ENCODE measurements around the gene TNP2. TPM values are rescaled to one million over a fixed set of nuclear protein-coding genes. Genes with fewer than 3 reads are reported as not detected.

The TNP2 gene
- polyA plus RNA-seq, 1 of the 3 experiments (the other 2 are of a cell fraction): not detected

- Histone ChIP-seq H3K9ac (no peak overlapping the region), H3K4me1 (ENCODE audit: control insufficient read depth in 1 of 2, insufficient read depth in 2 of 2, low read depth in 1 of 2, low read length in 1 of 2) (no peaks in the 10 kb centered on the region), H3F3A (replicated peaks; ENCODE audit: insufficient read depth) (no peaks in the 10 kb centered on the region), H4K20me1 (ENCODE audit: insufficient read depth) (no peaks in the 10 kb centered on the region), H3K27me3 (ENCODE audit: insufficient read depth) (no peaks in the 10 kb centered on the region), H3K9me2 (no peaks in the 10 kb centered on the region), H3K4me3 (ENCODE audit: low read depth in 2 of 2, low read length in 1 of 2) (no peak overlapping the region), H3K4me2 (no peak overlapping the region), H2AFZ (ENCODE audit: low read depth) (no peak overlapping the region), H3K27ac (ENCODE audit: low read depth in 2 of 2, low read length in 1 of 2) (no peak overlapping the region), H3K36me3 (replicated peaks in 1 of 2; ENCODE audit: control insufficient read depth in 1 of 2, insufficient read depth in 2 of 2, low read length in 1 of 2) (no peaks in the 10 kb centered on the region), H3K79me2 (ENCODE audit: insufficient read depth) (no peaks in the 10 kb centered on the region), H3K9me3 (no peaks in the 10 kb centered on the region)
- ChIA-PET POLR2A (no interaction called here), CTCF (interaction anchor here (3.8 kb wide), 1 partner anchor 14 kb away, joined by 16 read pairs; the partner anchor contains the start of gene SOCS1)
- no peak for DNase-seq
- 81% methylated on average over 12 of the region's 12 CpGs for WGBS (ENCODE audit: low lambda C conversion rate)
- TF ChIP-seq ZBTB33 (IDR thresholded peaks at IDR 0.05; ENCODE audit: borderline replicate concordance, low read depth) (no peak), RFX5 (IDR thresholded peaks at IDR 0.05; ENCODE audit: low read length) (no peak), CHD2 (IDR thresholded peaks at IDR 0.05; ENCODE audit: low read length, partially characterized antibody) (no peak), GATA2 (CRISPR knock-in tag; IDR thresholded peaks at IDR 0.05) (no peak), YY1 (IDR thresholded peaks at IDR 0.05; ENCODE audit: low read depth) (no peak), MXI1 (IDR thresholded peaks at IDR 0.05; ENCODE audit: low read depth, low read length) (no peak), POLR2AphosphoS5 (IDR thresholded peaks at IDR 0.05; ENCODE audit: low read depth, low read length) (no peak), FOXM1 (IDR thresholded peaks at IDR 0.05; ENCODE audit: low read depth) (no peak), USF1 (IDR thresholded peaks at IDR 0.05; ENCODE audit: borderline replicate concordance, low read depth) (no peak), RCOR1 (IDR thresholded peaks at IDR 0.05; ENCODE audit: low read length) (no peak)
- TF ChIP-seq, protein P1, sequence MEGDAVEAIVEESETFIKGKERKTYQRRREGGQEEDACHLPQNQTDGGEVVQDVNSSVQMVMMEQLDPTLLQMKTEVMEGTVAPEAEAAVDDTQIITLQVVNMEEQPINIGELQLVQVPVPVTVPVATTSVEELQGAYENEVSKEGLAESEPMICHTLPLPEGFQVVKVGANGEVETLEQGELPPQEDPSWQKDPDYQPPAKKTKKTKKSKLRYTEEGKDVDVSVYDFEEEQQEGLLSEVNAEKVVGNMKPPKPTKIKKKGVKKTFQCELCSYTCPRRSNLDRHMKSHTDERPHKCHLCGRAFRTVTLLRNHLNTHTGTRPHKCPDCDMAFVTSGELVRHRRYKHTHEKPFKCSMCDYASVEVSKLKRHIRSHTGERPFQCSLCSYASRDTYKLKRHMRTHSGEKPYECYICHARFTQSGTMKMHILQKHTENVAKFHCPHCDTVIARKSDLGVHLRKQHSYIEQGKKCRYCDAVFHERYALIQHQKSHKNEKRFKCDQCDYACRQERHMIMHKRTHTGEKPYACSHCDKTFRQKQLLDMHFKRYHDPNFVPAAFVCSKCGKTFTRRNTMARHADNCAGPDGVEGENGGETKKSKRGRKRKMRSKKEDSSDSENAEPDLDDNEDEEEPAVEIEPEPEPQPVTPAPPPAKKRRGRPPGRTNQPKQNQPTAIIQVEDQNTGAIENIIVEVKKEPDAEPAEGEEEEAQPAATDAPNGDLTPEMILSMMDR (IDR thresholded peaks at IDR 0.05): no peak
These were observed 26.5 kb downstream of the TNP2 start for GRCh38 chr16:11242658-11243057.

DNA sequence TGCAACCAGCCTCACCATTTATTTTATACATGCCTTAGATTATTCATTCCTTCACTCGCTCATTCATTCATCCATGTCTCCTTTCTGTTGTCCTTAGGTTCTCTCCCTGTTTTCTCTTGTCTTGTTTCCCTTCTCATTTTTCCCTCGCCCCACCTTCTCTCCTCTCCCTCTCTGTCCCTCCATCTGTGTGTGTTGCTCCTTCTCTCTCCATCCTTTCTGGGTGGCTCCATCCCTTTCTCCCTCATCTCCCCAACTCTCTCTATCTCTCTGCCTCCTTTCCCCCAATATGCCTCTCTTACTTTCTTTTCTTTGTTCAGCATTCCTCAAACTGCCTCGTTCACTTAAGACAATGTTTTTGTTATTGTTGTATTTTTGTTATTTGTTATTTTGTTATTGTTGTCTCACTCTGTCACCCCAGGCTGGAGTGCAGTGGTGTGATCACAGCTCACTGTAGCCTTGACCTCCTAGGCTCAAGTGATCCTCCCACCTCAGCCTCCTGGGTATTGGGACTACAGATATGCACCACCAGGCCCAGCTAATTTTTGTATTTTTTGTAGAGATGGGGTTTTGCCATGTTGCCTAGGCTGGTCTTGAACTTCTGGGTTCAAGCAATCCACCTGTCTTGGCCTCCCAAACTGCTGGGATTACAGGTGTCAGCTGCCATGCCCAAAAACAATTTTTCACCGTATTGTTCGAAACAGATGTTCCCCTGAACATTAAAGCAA lies 27.5 kb downstream of the TNP2 start:
- 88% methylated on average over 5 of the region's 5 CpGs for WGBS (ENCODE audit: low lambda C conversion rate)

More for the DNA sequence above, 27.5 kb downstream of the TNP2 start:
- H3K9me2 ChIP-seq: no peaks in the 10 kb centered on the region
- H3F3A ChIP-seq (replicated peaks; ENCODE audit: insufficient read depth): no peaks in the 10 kb centered on the region
- H3K79me2 ChIP-seq (ENCODE audit: insufficient read depth): no peaks in the 10 kb centered on the region
- no peaks in the 10 kb centered on the region for H3K36me3 ChIP-seq (replicated peaks in 1 of 2; ENCODE audit: control insufficient read depth in 1 of 2, insufficient read depth in 2 of 2, low read length in 1 of 2)
- CTCF ChIA-PET: interaction anchor here (3.8 kb wide), 1 partner anchor 15 kb away, joined by 16 read pairs; the partner anchor contains the start of gene SOCS1
- H3K27me3 ChIP-seq (ENCODE audit: insufficient read depth): no peaks in the 10 kb centered on the region
- H3K4me1 ChIP-seq (ENCODE audit: control insufficient read depth in 1 of 2, insufficient read depth in 2 of 2, low read depth in 1 of 2, low read length in 1 of 2): no peaks in the 10 kb centered on the region
- no peak for TF ChIP-seq POLR2AphosphoS5 (IDR thresholded peaks at IDR 0.05; ENCODE audit: low read depth, low read length)
- no peak overlapping the region for H3K27ac ChIP-seq (ENCODE audit: low read depth in 2 of 2, low read length in 1 of 2)
- POLR2A ChIA-PET: no interaction called here
- H2AFZ ChIP-seq (ENCODE audit: low read depth): no peak overlapping the region
- H3K4me2 ChIP-seq: no peak overlapping the region
- no peak overlapping the region for H3K4me3 ChIP-seq (ENCODE audit: low read depth in 2 of 2, low read length in 1 of 2)
- no peak for DNase-seq
- H3K9me3 ChIP-seq: no peaks in the 10 kb centered on the region
- no peak overlapping the region for H3K9ac ChIP-seq
- no peaks in the 10 kb centered on the region for H4K20me1 ChIP-seq (ENCODE audit: insufficient read depth)

All from SK-N-SH (cell line).